ENCODE data around the gene FOXO3B.
"Not testable (repeated sequence)": the region's sequence is repeated elsewhere in the genome, so short reads cannot be mapped to it uniquely, and the experiment has no call there.

The FOXO3B gene

GRCh38 chr17:18650094-18650493, 32.0 kb downstream of the FOXO3B start:
- not testable (repeated sequence) for DNase-seq (ENCODE audit: low read depth)

DNA sequence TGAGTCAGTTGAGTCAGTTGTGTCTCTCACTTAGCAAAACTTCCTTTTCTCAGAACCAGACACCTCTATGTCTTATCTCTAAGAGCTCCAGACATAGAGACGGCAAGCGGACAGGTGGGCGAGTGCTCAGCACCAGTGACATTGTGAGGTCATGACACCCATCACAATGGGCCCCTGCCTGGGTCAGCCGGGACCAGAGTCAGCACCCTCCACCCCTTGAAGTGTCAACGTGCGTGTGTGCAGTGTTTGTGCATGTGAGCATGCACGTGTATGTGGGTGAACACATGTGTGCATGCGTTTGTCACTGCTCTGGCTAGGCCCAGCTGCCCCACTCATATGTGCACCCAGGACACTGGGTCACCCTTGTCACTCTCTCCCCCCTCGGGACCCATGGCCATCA, 37.8 kb downstream of the FOXO3B start, which contains the start of gene TBC1D28:
TBC1D28 (minus strand) TSS at position 101 of the 400 bp plus-strand sequence. CDS start 3,039 bp downstream, outside the sequence.
- not testable (repeated sequence) for DNase-seq (ENCODE audit: low read depth)

DNA sequence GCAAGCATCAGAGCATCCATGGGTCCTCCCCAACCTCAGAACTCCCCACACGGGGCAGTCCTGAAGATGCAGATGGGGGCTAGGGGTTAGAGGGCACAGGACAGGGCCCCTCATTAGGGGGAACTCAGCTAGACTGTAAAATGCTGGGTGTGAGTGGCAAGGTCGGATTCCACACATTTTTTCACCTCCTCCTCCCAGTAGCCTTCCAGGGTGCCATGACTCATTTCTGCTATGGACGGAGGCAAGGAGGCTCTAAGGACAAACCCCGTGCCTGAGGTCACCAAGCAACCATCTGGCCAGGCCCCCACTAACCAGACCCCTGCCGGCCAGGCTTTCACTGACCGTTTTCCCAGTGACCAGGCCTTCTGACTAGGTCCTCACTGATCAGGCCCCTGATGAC, 39.0 kb downstream of the FOXO3B start:
- not testable (repeated sequence) for DNase-seq (ENCODE audit: low read depth)

GRCh38 chr17:18638357-18638756, 43.8 kb downstream of the FOXO3B start:
- not testable (repeated sequence) for DNase-seq (ENCODE audit: low read depth)

DNA sequence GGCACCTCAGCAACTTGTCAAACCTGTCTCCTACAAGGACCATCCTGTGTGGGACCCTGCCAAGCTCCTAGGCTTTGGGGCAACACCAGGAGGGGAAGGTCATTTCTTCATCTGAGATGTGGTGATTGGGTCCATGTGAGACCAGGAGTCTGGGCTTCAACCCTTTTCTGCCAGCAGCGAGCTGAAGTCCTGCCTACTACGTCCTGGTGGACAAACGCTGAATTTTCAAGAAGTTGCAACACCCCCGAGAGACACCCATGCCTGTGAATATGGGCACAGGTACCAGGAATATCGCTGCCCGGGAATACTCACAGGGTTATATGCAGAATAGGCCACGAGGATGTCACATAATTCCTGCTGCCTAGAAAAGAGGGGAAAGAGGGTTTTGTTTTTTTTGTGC, 45.9 kb downstream of the FOXO3B start:
- DNase-seq (ENCODE audit: low read depth): not testable (repeated sequence)

GRCh38 chr17:18635773-18636172, 46.3 kb downstream of the FOXO3B start:
- not testable (repeated sequence) for DNase-seq (ENCODE audit: low read depth)

DNA sequence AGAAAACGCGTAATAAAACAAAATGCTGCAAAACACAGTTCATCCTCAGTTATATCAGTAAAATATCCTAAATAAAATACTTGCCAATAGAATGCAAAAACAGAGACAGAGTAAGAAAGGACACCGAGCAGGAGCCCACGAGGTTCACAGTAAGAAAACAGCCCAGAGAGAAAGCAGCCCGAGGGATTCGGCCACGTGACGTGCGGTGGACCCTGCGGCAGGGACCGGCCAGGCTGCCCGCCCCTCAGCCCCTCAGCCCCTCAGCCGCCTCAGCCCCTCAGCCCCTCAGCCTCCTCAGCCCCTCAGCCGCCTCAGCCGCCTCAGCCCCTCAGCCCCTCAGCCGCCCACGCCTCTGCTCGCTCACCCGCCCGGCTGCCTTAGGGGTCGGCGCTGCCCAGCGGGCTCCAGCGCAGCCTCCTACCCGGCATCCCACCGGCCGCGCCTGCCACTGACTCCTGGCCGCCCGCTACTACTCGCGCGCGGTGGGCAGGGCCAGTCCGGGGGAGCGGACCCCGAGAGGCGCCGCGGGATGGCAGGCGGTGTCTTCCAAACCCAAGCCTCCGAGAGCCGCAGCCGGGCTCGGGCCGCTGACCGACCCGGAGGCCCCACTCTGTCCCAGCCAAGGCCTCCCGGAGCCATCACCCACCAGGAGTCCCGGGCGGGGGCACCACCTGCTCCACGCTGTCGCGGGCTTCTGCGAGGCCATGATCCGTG, 47.4 kb downstream of the FOXO3B start:
- DNase-seq (ENCODE audit: low read depth): not testable (repeated sequence)

Data from activated T-helper 1 cell treated with Interleukin-2 at 50 U/mL for 16 hours (primary cell).